Panc1 (cell line): ENCODE results near the gene HIKESHI. TPM values are rescaled to one million over a fixed set of nuclear protein-coding genes. Genes with fewer than 3 reads are reported as not detected.

Experiments used
- ATAC-seq: fragments of 200-7000 bp; cut with Tn5 transposase; 2 replicates; pipeline ENCODE4 v1.9.1; 2020; ENCODE audit warnings: mild to moderate bottlenecking, moderate library complexity
- BruUV-seq: library from RNA; stranded (reverse); fragments of 400-500 nt; replicated peaks from 2 replicates; lab custom pipeline; 2021; lab: Mats Ljungman, UMichigan
- CTCF ChIA-PET: fragments of 300-600 bp; sonication (Branson Sonifier 250); formaldehyde crosslinking; loops from one replicate; lab custom pipeline; 2022; ENCODE audit warnings: antibody characterized with exemption; lab: Charles Lee
- POLR2A ChIA-PET: fragments of 300-600 bp; sonication (Branson Sonifier 250); formaldehyde crosslinking; loops from one replicate; lab custom pipeline; 2022; ENCODE audit warnings: antibody characterized with exemption; lab: Charles Lee
- DNase-seq: peaks from one replicate; pipeline ENCODE4 v3.0.0-alpha.2; 2010; ENCODE audit warnings: low read depth, low spot score
- H3K27ac ChIP-seq: 2 replicates; pipeline ENCODE4 v1.5.1; 2011; ENCODE audit warnings: mild to moderate bottlenecking, low read length, inconsistent platforms
- H3K27me3 ChIP-seq: fragments of 200-500 bp; sonication (Bioruptor generic); 2 replicates; pipeline ENCODE4 v1.6.0; 2014; ENCODE audit warnings: low read length, inconsistent platforms; ENCODE audit not compliant: control insufficient read depth, insufficient read depth
- H3K36me3 ChIP-seq: fragments of 200-500 bp; sonication (Bioruptor generic); 2 replicates; pipeline ENCODE4 v1.5.1; 2014; ENCODE audit warnings: inconsistent platforms, mild to moderate bottlenecking, low read length, moderate library complexity; ENCODE audit not compliant: control insufficient read depth, insufficient read depth
- H3K4me1 ChIP-seq: 2 replicates; pipeline ENCODE4 v1.5.1; 2011; ENCODE audit warnings: inconsistent platforms, mild to moderate bottlenecking, low read length, moderate library complexity; ENCODE audit not compliant: control insufficient read depth, insufficient read depth
- H3K4me3 ChIP-seq, 2 experiments: 2 replicates each; pipeline ENCODE4 v1.5.1; 2011 to 2012; ENCODE audit warnings: low read depth in 2 of 2, low read length in 2 of 2, mild to moderate bottlenecking in 2 of 2, inconsistent platforms in 1 of 2, moderate library complexity in 1 of 2
- H3K9me3 ChIP-seq: fragments of 200-500 bp; sonication (Bioruptor generic); 2 replicates; pipeline ENCODE4 v1.5.1; 2014; ENCODE audit warnings: low read depth, mild to moderate bottlenecking, inconsistent platforms, low read length, moderate library complexity; ENCODE audit not compliant: control insufficient read depth, insufficient read depth
- POLR2AphosphoS5 ChIP-seq: IDR thresholded peaks from 2 replicates; pipeline ENCODE4 v1.6.1; 2012; ENCODE audit warnings: mild to moderate bottlenecking, low read depth, low read length, moderate library complexity
- SIN3A ChIP-seq: IDR thresholded peaks from 2 replicates; pipeline ENCODE4 v1.6.1; 2012; ENCODE audit warnings: low read depth, mild to moderate bottlenecking, low read length, moderate library complexity, borderline replicate concordance; ENCODE audit not compliant: insufficient read depth
- TCF7L2 ChIP-seq: IDR thresholded peaks from 2 replicates; pipeline ENCODE4 v1.6.1; 2011; ENCODE audit warnings: mild to moderate bottlenecking, low read depth, low read length, inconsistent platforms
- in situ Hi-C: cut with HindIII; loops from 2 replicates; pipeline ENCODE4 v1.10.0; 2016; ENCODE audit warnings: low sequenced_read_pairs, low pct_unique_long_range_greater_than_20kb
- intact Hi-C: fragments of 100-400 bp; cut with micrococcal nuclease; formaldehyde crosslinking; loops from one replicate; pipeline ENCODE4 v1.10.0; 2022; ENCODE audit not compliant: unreplicated experiment
- total RNA-seq: library from RNA; stranded (reverse); gene quantifications from one replicate; pipeline ENCODE4 v1.2.1, GENCODE V29; 2021; ENCODE audit not compliant: unreplicated experiment
- TF ChIP-seq, protein P1 (sequence below), 2 experiments: IDR thresholded peaks; 2 replicates each; pipeline ENCODE4 v1.6.1; 2011 to 2012; ENCODE audit warnings: low read depth in 2 of 2, control low read depth in 1 of 2, low read length in 1 of 2, mild to moderate bottlenecking in 1 of 2, moderate library complexity in 1 of 2; ENCODE audit not compliant: insufficient read depth in 1 of 2
- TF ChIP-seq, protein P2 (sequence below): fragments of 450-650 bp; IDR thresholded peaks from 2 replicates; pipeline ENCODE4 v1.5.1; 2017; ENCODE audit warnings: mild to moderate bottlenecking

Gene HIKESHI
- total RNA-seq, 1 experiment from 2014 or later = 61.3 TPM

DNA sequence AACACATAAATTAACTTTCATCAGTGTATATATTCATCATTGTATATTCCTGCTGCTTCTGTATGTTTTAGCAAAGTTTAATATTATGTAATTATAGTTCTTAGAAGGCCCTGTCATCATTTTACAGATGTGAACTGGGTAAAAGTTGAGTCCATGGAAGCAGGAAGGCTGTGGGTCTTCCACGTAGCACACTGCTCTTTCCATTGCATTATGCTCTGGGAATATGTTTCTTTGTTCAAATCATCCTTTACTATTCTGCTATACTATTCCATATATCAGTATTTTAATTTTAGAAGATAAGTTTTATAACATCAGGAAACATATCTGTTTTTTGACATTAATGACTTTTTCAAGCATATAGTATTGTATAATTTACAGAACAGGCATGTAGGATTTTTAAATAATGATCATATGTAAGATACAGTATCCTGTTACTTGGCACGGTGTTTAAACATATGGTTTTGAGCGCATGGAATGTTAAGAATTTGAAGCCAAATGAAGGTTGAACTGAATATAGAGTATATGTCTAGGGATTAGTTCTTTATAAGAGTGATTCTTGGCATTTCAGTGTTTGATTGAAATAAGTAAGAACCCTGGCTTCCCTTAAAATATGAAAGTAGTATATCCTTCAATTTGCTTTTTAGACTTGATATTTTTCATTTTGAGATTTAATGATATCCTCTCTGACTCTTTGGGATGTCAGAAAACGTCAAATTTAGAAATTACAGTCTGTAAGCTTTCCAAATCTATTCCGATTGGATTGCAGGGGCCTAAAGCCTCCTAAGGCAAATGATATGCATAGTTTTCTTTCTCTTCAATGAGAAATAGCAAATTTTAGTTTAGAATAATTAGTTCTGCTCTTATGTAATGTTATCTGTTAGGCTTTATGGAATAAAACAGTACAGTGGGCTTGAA, 81.3 kb downstream of the HIKESHI start:
- DNase-seq (no peak), ATAC-seq (no peak)
- ChIA-PET CTCF (no interaction called here), POLR2A (no interaction called here)
- Histone ChIP-seq H3K4me1 (no peaks in the 10 kb centered on the region), H3K4me3 (no peak overlapping the region), H3K36me3 (no peaks in the 10 kb centered on the region), H3K9me3 (no peaks in the 10 kb centered on the region), H3K27me3 (no peaks in the 10 kb centered on the region), H3K27ac (no peak overlapping the region)
- intact Hi-C loops = no loop called here
- TF ChIP-seq SIN3A = no peak
- TF ChIP-seq, protein P1, sequence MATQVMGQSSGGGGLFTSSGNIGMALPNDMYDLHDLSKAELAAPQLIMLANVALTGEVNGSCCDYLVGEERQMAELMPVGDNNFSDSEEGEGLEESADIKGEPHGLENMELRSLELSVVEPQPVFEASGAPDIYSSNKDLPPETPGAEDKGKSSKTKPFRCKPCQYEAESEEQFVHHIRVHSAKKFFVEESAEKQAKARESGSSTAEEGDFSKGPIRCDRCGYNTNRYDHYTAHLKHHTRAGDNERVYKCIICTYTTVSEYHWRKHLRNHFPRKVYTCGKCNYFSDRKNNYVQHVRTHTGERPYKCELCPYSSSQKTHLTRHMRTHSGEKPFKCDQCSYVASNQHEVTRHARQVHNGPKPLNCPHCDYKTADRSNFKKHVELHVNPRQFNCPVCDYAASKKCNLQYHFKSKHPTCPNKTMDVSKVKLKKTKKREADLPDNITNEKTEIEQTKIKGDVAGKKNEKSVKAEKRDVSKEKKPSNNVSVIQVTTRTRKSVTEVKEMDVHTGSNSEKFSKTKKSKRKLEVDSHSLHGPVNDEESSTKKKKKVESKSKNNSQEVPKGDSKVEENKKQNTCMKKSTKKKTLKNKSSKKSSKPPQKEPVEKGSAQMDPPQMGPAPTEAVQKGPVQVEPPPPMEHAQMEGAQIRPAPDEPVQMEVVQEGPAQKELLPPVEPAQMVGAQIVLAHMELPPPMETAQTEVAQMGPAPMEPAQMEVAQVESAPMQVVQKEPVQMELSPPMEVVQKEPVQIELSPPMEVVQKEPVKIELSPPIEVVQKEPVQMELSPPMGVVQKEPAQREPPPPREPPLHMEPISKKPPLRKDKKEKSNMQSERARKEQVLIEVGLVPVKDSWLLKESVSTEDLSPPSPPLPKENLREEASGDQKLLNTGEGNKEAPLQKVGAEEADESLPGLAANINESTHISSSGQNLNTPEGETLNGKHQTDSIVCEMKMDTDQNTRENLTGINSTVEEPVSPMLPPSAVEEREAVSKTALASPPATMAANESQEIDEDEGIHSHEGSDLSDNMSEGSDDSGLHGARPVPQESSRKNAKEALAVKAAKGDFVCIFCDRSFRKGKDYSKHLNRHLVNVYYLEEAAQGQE (IDR thresholded peaks at IDR 0.05; ENCODE audit: insufficient read depth in 1 of 2, low read depth in 2 of 2, low read length in 1 of 2) = no peak
- TF ChIP-seq, protein P2, sequence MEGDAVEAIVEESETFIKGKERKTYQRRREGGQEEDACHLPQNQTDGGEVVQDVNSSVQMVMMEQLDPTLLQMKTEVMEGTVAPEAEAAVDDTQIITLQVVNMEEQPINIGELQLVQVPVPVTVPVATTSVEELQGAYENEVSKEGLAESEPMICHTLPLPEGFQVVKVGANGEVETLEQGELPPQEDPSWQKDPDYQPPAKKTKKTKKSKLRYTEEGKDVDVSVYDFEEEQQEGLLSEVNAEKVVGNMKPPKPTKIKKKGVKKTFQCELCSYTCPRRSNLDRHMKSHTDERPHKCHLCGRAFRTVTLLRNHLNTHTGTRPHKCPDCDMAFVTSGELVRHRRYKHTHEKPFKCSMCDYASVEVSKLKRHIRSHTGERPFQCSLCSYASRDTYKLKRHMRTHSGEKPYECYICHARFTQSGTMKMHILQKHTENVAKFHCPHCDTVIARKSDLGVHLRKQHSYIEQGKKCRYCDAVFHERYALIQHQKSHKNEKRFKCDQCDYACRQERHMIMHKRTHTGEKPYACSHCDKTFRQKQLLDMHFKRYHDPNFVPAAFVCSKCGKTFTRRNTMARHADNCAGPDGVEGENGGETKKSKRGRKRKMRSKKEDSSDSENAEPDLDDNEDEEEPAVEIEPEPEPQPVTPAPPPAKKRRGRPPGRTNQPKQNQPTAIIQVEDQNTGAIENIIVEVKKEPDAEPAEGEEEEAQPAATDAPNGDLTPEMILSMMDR = no peak
- TF ChIP-seq POLR2AphosphoS5 = no peak
- TF ChIP-seq TCF7L2 = no peak
- no TSS peak for BruUV-seq
- in situ Hi-C loops = no loop called here

DNA sequence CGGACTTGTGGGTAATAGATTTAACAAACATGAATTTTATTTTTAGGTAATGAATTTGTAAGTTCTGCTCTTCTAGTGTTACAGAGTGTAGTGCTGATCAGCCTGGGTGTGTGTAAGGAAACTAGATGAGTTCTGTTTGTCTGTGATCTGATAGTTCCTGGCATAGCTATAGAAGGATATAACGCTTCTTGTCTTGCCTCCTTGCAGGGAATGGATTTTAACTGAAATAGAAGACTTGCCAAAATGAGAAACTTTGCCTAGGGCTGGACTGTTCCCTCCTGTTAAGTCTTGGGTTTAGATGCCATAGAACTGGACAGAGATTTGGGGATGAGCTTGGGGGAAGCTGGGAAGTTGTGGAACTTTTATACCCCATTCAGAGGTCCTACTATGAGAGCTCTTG, 84.2 kb downstream of the HIKESHI start:
- TF ChIP-seq SIN3A (no peak), POLR2AphosphoS5 (no peak), TCF7L2 (no peak)
- TF ChIP-seq, protein P1 (IDR thresholded peaks at IDR 0.05; ENCODE audit: insufficient read depth in 1 of 2, low read depth in 2 of 2, low read length in 1 of 2) = no peak
- TF ChIP-seq, protein P2 = no peak
- Histone ChIP-seq H3K4me1 (no peaks in the 10 kb centered on the region), H3K36me3 (no peaks in the 10 kb centered on the region), H3K9me3 (no peaks in the 10 kb centered on the region), H3K27me3 (no peaks in the 10 kb centered on the region), H3K27ac (no peak overlapping the region), H3K4me3 (no peak overlapping the region)
- POLR2A ChIA-PET = no interaction called here
- CTCF ChIA-PET = no interaction called here
- intact Hi-C loops = no loop called here
- in situ Hi-C loops = no loop called here
- DNase-seq (no peak), ATAC-seq (no peak)
- BruUV-seq = no TSS peak
